Measurements from ENCODE around the gene ZNF420. TPM values are rescaled to one million over a fixed set of nuclear protein-coding genes. Genes with fewer than 3 reads are reported as not detected.
"Not testable (repeated sequence)": the region's sequence is repeated elsewhere in the genome, so short reads cannot be mapped to it uniquely, and the experiment has no call there.

ZNF420 gene
- total and polyA plus RNA-seq, 2 donors (not counting 1 experiment from before 2014, with no cell fraction given) = 5.6 to 16.5 TPM

DNA sequence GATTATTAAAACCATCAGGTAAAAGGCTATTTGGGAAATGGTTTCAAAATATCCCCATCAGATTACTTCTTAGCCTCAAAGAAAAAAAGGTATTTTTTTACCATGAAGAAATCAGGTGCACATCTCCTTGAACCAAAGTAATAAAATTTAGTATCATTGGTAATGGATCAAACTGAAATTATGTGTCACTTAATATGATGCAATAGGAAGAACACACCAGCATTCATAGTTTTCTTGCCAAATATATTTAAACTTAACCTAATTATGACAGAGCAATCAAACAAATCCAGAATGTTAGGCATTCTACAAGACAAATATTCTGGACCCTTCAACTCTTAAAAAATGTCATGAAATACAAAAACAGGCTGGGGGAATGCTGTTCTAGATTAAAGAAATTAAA is 4.1 kb upstream of the ZNF420 start:
- Histone ChIP-seq H3K4me1 (ENCODE audit: control insufficient read depth, extremely low read depth, insufficient read depth, low read length) (no peaks in the 10 kb centered on the region), H3K27me3 (ENCODE audit: control insufficient read depth, insufficient read depth, low read length) (no peaks in the 10 kb centered on the region), H3K36me3 (ENCODE audit: control insufficient read depth, insufficient read depth, low read length) (no peaks in the 10 kb centered on the region), H3K79me2 (ENCODE audit: control insufficient read depth, insufficient read depth, low read length) (peaks cover 7% of the 10 kb centered on the region), H4K20me1 (ENCODE audit: control insufficient read depth, extremely low read depth, insufficient read depth, low read length) (no peaks in the 10 kb centered on the region), H3K9me3 (ENCODE audit: control insufficient read depth, insufficient read depth, low read depth, low read length) (no peaks in the 10 kb centered on the region), H3K4me2 (ENCODE audit: extremely low read depth, insufficient read depth, low read length) (no peak overlapping the region), H3K4me3 (replicated peaks in 1 of 4; ENCODE audit: control extremely low read depth in 1 of 4, insufficient read depth in 1 of 4, low read depth in 3 of 4, low read length in 4 of 4) (no peak overlapping the region), H3K9ac (ENCODE audit: insufficient read depth, low read length) (no peak overlapping the region), H3K27ac (ENCODE audit: insufficient read depth, low read length) (no peak overlapping the region), H2AFZ (ENCODE audit: low read length) (no peak overlapping the region)
- TF ChIP-seq, protein P1, sequence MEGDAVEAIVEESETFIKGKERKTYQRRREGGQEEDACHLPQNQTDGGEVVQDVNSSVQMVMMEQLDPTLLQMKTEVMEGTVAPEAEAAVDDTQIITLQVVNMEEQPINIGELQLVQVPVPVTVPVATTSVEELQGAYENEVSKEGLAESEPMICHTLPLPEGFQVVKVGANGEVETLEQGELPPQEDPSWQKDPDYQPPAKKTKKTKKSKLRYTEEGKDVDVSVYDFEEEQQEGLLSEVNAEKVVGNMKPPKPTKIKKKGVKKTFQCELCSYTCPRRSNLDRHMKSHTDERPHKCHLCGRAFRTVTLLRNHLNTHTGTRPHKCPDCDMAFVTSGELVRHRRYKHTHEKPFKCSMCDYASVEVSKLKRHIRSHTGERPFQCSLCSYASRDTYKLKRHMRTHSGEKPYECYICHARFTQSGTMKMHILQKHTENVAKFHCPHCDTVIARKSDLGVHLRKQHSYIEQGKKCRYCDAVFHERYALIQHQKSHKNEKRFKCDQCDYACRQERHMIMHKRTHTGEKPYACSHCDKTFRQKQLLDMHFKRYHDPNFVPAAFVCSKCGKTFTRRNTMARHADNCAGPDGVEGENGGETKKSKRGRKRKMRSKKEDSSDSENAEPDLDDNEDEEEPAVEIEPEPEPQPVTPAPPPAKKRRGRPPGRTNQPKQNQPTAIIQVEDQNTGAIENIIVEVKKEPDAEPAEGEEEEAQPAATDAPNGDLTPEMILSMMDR (conservative IDR thresholded peaks at IDR 0.05 in 1 of 2, IDR thresholded peaks at IDR 0.05 in 1 of 2; ENCODE audit: low read depth in 1 of 2, low read length in 2 of 2) = no peak
- TF ChIP-seq EZH2 (IDR thresholded peaks at IDR 0.05; ENCODE audit: low read length, missing control alignments) = no peak
- no peak for DNase-seq (ENCODE audit: low read depth in 2 of 2)

DNA sequence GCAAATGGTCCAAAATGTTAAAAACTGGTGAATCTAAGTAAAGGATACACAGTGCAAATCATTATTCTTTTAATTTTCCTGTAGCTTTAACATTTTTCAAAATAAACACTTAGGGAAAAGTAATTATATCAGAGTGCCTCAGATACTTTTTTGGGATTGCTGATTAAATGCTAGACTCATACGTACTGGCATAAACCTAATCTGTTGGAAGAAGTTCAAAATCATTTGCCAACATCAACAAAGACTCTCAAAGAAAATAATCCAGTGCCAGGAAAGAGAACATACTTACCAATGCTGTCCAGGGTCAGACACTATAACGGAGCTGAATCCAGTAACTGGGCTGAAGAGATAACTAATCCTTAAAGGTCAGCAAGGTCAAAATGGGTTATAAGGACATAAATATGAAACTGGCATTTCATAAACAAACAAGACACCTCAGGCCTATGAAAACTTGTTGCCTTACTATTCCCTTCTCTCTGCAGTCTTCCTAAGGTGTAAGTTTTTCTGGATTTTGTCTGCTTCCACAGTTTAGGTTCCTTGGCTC is 3.3 kb upstream of the ZNF420 start:
- H3K4me3 ChIP-seq (replicated peaks in 1 of 4; ENCODE audit: control extremely low read depth in 1 of 4, insufficient read depth in 1 of 4, low read depth in 3 of 4, low read length in 4 of 4) = no peak overlapping the region
- no peak overlapping the region for H3K9ac ChIP-seq (ENCODE audit: insufficient read depth, low read length)
- DNase-seq (ENCODE audit: low read depth in 2 of 2) = peak in 1 of 2 donors; percentile 12
- no peaks in the 10 kb centered on the region for H4K20me1 ChIP-seq (ENCODE audit: control insufficient read depth, extremely low read depth, insufficient read depth, low read length)
- TF ChIP-seq EZH2 (IDR thresholded peaks at IDR 0.05; ENCODE audit: low read length, missing control alignments) = no peak
- TF ChIP-seq, protein P1 (conservative IDR thresholded peaks at IDR 0.05 in 1 of 2, IDR thresholded peaks at IDR 0.05 in 1 of 2; ENCODE audit: low read depth in 1 of 2, low read length in 2 of 2) = no peak
- no peak overlapping the region for H3K4me2 ChIP-seq (ENCODE audit: extremely low read depth, insufficient read depth, low read length)
- H3K27me3 ChIP-seq (ENCODE audit: control insufficient read depth, insufficient read depth, low read length) = no peaks in the 10 kb centered on the region
- no peaks in the 10 kb centered on the region for H3K9me3 ChIP-seq (ENCODE audit: control insufficient read depth, insufficient read depth, low read depth, low read length)
- no peak overlapping the region for H2AFZ ChIP-seq (ENCODE audit: low read length)
- H3K4me1 ChIP-seq (ENCODE audit: control insufficient read depth, extremely low read depth, insufficient read depth, low read length) = no peaks in the 10 kb centered on the region
- no peak overlapping the region for H3K27ac ChIP-seq (ENCODE audit: insufficient read depth, low read length)
- H3K36me3 ChIP-seq (ENCODE audit: control insufficient read depth, insufficient read depth, low read length) = no peaks in the 10 kb centered on the region
- H3K79me2 ChIP-seq (ENCODE audit: control insufficient read depth, insufficient read depth, low read length) = peaks cover 11% of the 10 kb centered on the region

DNA sequence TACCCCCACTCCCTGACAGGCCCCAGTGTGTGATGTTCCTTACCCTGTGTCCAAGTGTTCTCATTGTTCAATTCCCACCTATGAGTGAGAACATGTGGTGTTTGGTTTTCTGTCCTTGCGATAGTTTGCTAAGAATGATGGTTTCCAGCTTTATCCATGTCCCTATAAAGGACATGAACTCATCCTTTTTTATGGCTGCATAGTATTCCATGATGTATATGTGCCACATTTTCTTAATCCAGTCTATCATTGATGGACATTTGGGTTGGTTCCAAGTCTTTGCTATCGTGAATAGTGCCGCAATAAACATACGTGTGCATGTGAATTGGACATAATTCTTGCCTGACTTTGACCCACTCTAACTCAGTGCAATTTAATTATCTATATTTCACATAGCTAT is 1.7 kb upstream of the ZNF420 start:
- H3K4me2 ChIP-seq (ENCODE audit: extremely low read depth, insufficient read depth, low read length); H3K27me3 ChIP-seq (ENCODE audit: control insufficient read depth, insufficient read depth, low read length); H3K9me3 ChIP-seq (ENCODE audit: control insufficient read depth, insufficient read depth, low read depth, low read length); H2AFZ ChIP-seq (ENCODE audit: low read length); H3K27ac ChIP-seq (ENCODE audit: insufficient read depth, low read length); H4K20me1 ChIP-seq (ENCODE audit: control insufficient read depth, extremely low read depth, insufficient read depth, low read length); H3K9ac ChIP-seq (ENCODE audit: insufficient read depth, low read length); H3K4me3 ChIP-seq (replicated peaks in 1 of 4; ENCODE audit: control extremely low read depth in 1 of 4, insufficient read depth in 1 of 4, low read depth in 3 of 4, low read length in 4 of 4); H3K36me3 ChIP-seq (ENCODE audit: control insufficient read depth, insufficient read depth, low read length); DNase-seq (ENCODE audit: low read depth in 2 of 2); H3K4me1 ChIP-seq (ENCODE audit: control insufficient read depth, extremely low read depth, insufficient read depth, low read length): not testable (repeated sequence)
- peaks cover 11% of the 10 kb centered on the region for H3K79me2 ChIP-seq (ENCODE audit: control insufficient read depth, insufficient read depth, low read length)

Data from fibroblast of lung (primary cell).